ENCODE results near the gene SHC3. TPM values are rescaled to one million over a fixed set of nuclear protein-coding genes. Genes with fewer than 3 reads are reported as not detected.

The SHC3 gene
- total and polyA plus RNA-seq, 2 donors (not counting 3 experiments of a cell fraction or from before 2014, with no cell fraction given): 1.0 to 2.0 TPM

DNA sequence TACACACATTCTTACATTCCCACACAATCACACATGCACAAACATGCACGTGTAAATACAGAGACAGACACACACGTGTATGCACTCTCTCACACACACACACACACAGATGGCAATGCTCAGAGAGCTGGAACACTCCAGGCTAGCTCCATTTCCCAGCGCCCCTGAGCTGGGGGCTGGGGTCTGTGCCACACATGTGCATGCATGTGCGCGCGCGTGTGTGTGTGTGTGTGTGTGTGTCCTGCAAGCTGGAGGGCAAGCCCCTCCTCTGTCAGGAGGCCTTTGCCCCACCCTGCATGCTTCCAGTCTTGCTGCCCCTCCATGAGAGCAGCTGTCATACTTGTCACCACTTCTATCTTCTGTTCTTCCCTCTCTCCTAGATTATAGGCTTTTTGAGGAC is 204.0 kb downstream of the SHC3 start:
- ChIA-PET CTCF (no interaction called here), POLR2A (no interaction called here)
- intact Hi-C loops (cut with micrococcal nuclease) (no loop called here), dilution Hi-C loops (cut with MboI; ENCODE audit: extremely low pct_ligation_motif_present, low sequenced_read_pairs) (no loop called here)
- DNase-seq (ENCODE audit: low read depth, low spot score) (no peak), FAIRE-seq (no peak)
- H3K79me2 ChIP-seq (ENCODE audit: control insufficient read depth, insufficient read depth, low read length): no peaks in the 10 kb centered on the region
- H4K20me1 ChIP-seq (replicated peaks; ENCODE audit: control insufficient read depth, extremely low read depth, insufficient read depth, low read length): no peaks in the 10 kb centered on the region
- no peak overlapping the region for H3K27ac ChIP-seq (ENCODE audit: insufficient read depth, low read depth, low read length)
- H3K4me2 ChIP-seq (ENCODE audit: insufficient read depth, low read length): no peak overlapping the region
- no TSS peak for BruUV-seq (replicated peaks)
- H3K27me3 ChIP-seq (ENCODE audit: control insufficient read depth in 2 of 2, insufficient read depth in 2 of 2, low read length in 2 of 2): peaks cover 3 to 5% of the 10 kb centered on the region in 2 experiments
- H3K9me1 ChIP-seq (replicated peaks; ENCODE audit: control insufficient read depth, extremely low read depth, insufficient read depth, low read length): no peaks in the 10 kb centered on the region
- H3K36me3 ChIP-seq (ENCODE audit: control insufficient read depth in 2 of 2, extremely low read depth in 1 of 2, insufficient read depth in 2 of 2, low read length in 2 of 2): no peaks in the 10 kb centered on the region
- no peak overlapping the region for H2AFZ ChIP-seq (ENCODE audit: low read depth, low read length)
- no peaks in the 10 kb centered on the region for H3K4me1 ChIP-seq (ENCODE audit: control insufficient read depth, extremely low read depth, insufficient read depth, low read length)
- TF ChIP-seq CTCF (IDR thresholded peaks at IDR 0.05; ENCODE audit: extremely low read depth in 1 of 2, insufficient read depth in 1 of 2, low read depth in 1 of 2, low read length in 2 of 2): no peak
- no peak for TF ChIP-seq JUN (IDR thresholded peaks at IDR 0.05; ENCODE audit: borderline replicate concordance, insufficient read depth, insufficient read length, low read depth)
- TF ChIP-seq FOS (IDR thresholded peaks at IDR 0.05; ENCODE audit: borderline replicate concordance, insufficient read depth, low read length): no peak
- no peak for TF ChIP-seq EZH2 (IDR thresholded peaks at IDR 0.05; ENCODE audit: borderline replicate concordance, low read depth, low read length, severe bottlenecking)
- TF ChIP-seq MYC (IDR thresholded peaks at IDR 0.05; ENCODE audit: low read depth, low read length): no peak
- TF ChIP-seq GATA2 (IDR thresholded peaks at IDR 0.05; ENCODE audit: insufficient read depth, insufficient read length, low read depth, low read length): no peak
- no peaks in the 10 kb centered on the region for H3K9me3 ChIP-seq (replicated peaks; ENCODE audit: control insufficient read depth, insufficient read depth, low read length)
- no peak overlapping the region for H3K9ac ChIP-seq (replicated peaks; ENCODE audit: extremely low read depth, insufficient read depth, low read length)
- no peak overlapping the region for H3K4me3 ChIP-seq (replicated peaks in 1 of 3; ENCODE audit: insufficient read depth in 1 of 3, low read depth in 1 of 3, low read length in 3 of 3)
